ENCODE results near the gene MTG2.

Gene MTG2

GRCh38 chr20:62212299-62212698, 29.5 kb downstream of the MTG2 start:
- Histone ChIP-seq H3K27me3 (ENCODE audit: insufficient read depth, low read depth, severe bottlenecking) (no peaks in the 10 kb centered on the region), H3K9me3 (ENCODE audit: severe bottlenecking) (no peaks in the 10 kb centered on the region), H3K4me3 (ENCODE audit: low read depth, low read length) (no peak overlapping the region), H3K36me3 (peaks cover 12% of the 10 kb centered on the region; the same call in 1 of the 2 replicates), H3K27ac (no peak overlapping the region)
- no peak for DNase-seq
- TF ChIP-seq, protein P1, sequence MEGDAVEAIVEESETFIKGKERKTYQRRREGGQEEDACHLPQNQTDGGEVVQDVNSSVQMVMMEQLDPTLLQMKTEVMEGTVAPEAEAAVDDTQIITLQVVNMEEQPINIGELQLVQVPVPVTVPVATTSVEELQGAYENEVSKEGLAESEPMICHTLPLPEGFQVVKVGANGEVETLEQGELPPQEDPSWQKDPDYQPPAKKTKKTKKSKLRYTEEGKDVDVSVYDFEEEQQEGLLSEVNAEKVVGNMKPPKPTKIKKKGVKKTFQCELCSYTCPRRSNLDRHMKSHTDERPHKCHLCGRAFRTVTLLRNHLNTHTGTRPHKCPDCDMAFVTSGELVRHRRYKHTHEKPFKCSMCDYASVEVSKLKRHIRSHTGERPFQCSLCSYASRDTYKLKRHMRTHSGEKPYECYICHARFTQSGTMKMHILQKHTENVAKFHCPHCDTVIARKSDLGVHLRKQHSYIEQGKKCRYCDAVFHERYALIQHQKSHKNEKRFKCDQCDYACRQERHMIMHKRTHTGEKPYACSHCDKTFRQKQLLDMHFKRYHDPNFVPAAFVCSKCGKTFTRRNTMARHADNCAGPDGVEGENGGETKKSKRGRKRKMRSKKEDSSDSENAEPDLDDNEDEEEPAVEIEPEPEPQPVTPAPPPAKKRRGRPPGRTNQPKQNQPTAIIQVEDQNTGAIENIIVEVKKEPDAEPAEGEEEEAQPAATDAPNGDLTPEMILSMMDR (IDR thresholded peaks at IDR 0.05; ENCODE audit: low read depth, low read length), result no peak

GRCh38 chr20:62214067-62214466, 31.2 kb downstream of the MTG2 start:
- Histone ChIP-seq H3K27me3 (ENCODE audit: insufficient read depth, low read depth, severe bottlenecking) (no peaks in the 10 kb centered on the region), H3K36me3 (peaks cover 23% of the 10 kb centered on the region), H3K9me3 (ENCODE audit: severe bottlenecking) (no peaks in the 10 kb centered on the region), H3K4me3 (ENCODE audit: low read depth, low read length) (no peak overlapping the region), H3K27ac (no peak overlapping the region)
- DNase-seq, result peak; percentile 31
- TF ChIP-seq, protein P1 (IDR thresholded peaks at IDR 0.05; ENCODE audit: low read depth, low read length), result no peak; the same call in 1 of the 2 replicates

GRCh38 chr20:62215020-62215990, 32.5 kb downstream of the MTG2 start:
- Histone ChIP-seq H3K36me3 (peaks cover 23% of the 10 kb centered on the region), H3K4me3 (ENCODE audit: low read depth, low read length) (no peak overlapping the region), H3K27ac (no peak overlapping the region), H3K27me3 (ENCODE audit: insufficient read depth, low read depth, severe bottlenecking) (no peaks in the 10 kb centered on the region), H3K9me3 (ENCODE audit: severe bottlenecking) (no peaks in the 10 kb centered on the region)
- TF ChIP-seq, protein P1 (IDR thresholded peaks at IDR 0.05; ENCODE audit: low read depth, low read length), result no peak
- no peak for DNase-seq

- Histone ChIP-seq H3K36me3 (peaks cover 23% of the 10 kb centered on the region), H3K27me3 (ENCODE audit: insufficient read depth, low read depth, severe bottlenecking) (no peaks in the 10 kb centered on the region), H3K9me3 (ENCODE audit: severe bottlenecking) (no peaks in the 10 kb centered on the region), H3K4me3 (ENCODE audit: low read depth, low read length) (no peak overlapping the region), H3K27ac (no peak overlapping the region)
- TF ChIP-seq, protein P1 (IDR thresholded peaks at IDR 0.05; ENCODE audit: low read depth, low read length), result no peak
- DNase-seq, result no peak
These were observed 33.3 kb downstream of the MTG2 start for GRCh38 chr20:62215991-62216635.

DNA sequence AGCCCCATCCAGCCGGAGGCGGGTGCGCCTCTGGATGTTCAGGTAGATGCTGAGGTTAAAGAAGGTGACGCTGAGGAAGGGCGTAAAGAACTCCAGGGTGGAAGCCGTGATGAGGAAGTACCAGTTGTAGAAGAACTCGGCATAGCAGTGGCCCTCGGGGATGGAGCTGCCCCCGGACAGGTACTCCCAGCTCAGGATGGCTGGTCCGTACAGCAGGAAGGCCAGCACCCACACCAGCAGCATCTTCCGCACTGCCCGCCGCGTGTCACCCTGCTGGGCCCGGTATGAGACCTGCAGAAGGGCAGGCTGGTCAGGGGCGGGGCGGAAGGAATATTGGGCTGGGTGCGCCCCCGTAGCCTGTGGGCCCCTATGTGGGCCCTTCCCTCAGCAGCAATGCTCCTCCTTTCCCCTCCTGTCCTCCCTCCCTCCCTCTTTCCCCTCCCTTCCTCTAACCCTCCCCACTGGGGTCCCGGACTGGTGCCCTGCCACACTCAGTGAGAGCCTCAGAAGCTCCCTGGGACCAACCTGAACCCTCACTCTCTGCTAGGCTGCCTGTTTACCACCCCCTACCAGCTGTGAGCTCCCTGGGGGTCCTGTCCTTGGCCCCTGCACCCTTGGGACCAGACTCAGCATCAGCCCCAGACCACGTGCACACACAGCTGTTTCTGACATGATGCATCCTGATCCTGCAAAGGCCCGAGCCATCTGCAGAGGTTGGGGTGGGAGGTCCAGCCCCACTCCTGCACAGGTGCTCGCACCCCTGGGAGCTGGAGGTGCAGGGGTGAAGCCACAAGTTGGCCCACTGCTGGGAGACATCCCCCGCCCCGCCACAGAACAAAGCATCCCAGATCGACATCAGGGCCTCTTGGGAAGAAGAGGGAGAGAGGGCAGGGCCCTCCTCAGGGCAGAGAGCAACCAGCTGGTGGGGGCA, 34.1 kb downstream of the MTG2 start:
- Histone ChIP-seq H3K27me3 (ENCODE audit: insufficient read depth, low read depth, severe bottlenecking) (no peaks in the 10 kb centered on the region), H3K36me3 (peaks cover 23% of the 10 kb centered on the region), H3K9me3 (ENCODE audit: severe bottlenecking) (no peaks in the 10 kb centered on the region), H3K27ac (no peak overlapping the region), H3K4me3 (ENCODE audit: low read depth, low read length) (no peak overlapping the region)
- TF ChIP-seq, protein P1 (IDR thresholded peaks at IDR 0.05; ENCODE audit: low read depth, low read length), result no peak
- no peak for DNase-seq

Data from WERI-Rb-1 (cell line).